GM23338 (cell line): ENCODE results near the gene SUV39H2. TPM values are rescaled to one million over a fixed set of nuclear protein-coding genes. Genes with fewer than 3 reads are reported as not detected.

Experiments used
- ATAC-seq: fragments of 200-7000 bp; cut with Tn5 transposase; 3 replicates; pipeline ENCODE4 v1.9.1; 2020
- DNase-seq: peaks from one replicate; pipeline ENCODE4 v3.0.0-alpha.2; 2015; ENCODE audit warnings: low spot score
- H2AFZ ChIP-seq: fragments of 200-600 bp; sonication (generic); 2 replicates; pipeline ENCODE4 v1.8.0; 2016; ENCODE audit warnings: antibody characterized with exemption, mild to moderate bottlenecking, moderate library complexity
- H3F3A ChIP-seq: fragments of 200-600 bp; sonication (generic); replicated peaks from 2 replicates; pipeline ENCODE4 v1.8.0; 2017; ENCODE audit warnings: antibody characterized with exemption, mixed run types, low read depth
- H3K27ac ChIP-seq: fragments of 200-600 bp; sonication (generic); 2 replicates; pipeline ENCODE4 v1.6.1; 2016; ENCODE audit warnings: low read depth
- H3K27me3 ChIP-seq: fragments of 200-600 bp; sonication (generic); 2 replicates; pipeline ENCODE4 v1.8.0; 2016; ENCODE audit warnings: mild to moderate bottlenecking, mixed run types, moderate library complexity; ENCODE audit not compliant: insufficient read depth
- H3K36me3 ChIP-seq: fragments of 200-600 bp; sonication (generic); 2 replicates; pipeline ENCODE4 v1.8.0; 2016; ENCODE audit warnings: mild to moderate bottlenecking; ENCODE audit not compliant: insufficient read depth
- H3K4me1 ChIP-seq: fragments of 200-600 bp; sonication (generic); 2 replicates; pipeline ENCODE4 v1.8.0; 2016; ENCODE audit warnings: mild to moderate bottlenecking, moderate library complexity; ENCODE audit not compliant: insufficient read depth
- H3K4me2 ChIP-seq: fragments of 200-600 bp; sonication (generic); 2 replicates; pipeline ENCODE4 v1.7.1; 2017; ENCODE audit warnings: mixed run types
- H3K4me3 ChIP-seq: fragments of 200-600 bp; sonication (generic); 2 replicates; pipeline ENCODE4 v1.6.1; 2016; ENCODE audit warnings: mixed run types
- H3K79me2 ChIP-seq: fragments of 200-600 bp; sonication (generic); replicated peaks from 2 replicates; pipeline ENCODE4 v1.8.0; 2017; ENCODE audit warnings: mild to moderate bottlenecking; ENCODE audit not compliant: insufficient read depth
- H3K9me2 ChIP-seq: fragments of 200-600 bp; sonication (generic); 2 replicates; pipeline ENCODE4 v1.8.0; 2017; ENCODE audit not compliant: insufficient read depth
- H4K20me1 ChIP-seq: fragments of 200-600 bp; sonication (generic); replicated peaks from 2 replicates; pipeline ENCODE4 v1.8.0; 2017; ENCODE audit warnings: mild to moderate bottlenecking; ENCODE audit not compliant: insufficient read depth
- H3K27ac Mint-ChIP-seq: 2 replicates; pipeline ENCODE4 v1.8.0; 2020; ENCODE audit warnings: inconsistent platforms, mild to moderate bottlenecking, moderate library complexity, mixed read lengths
- H3K27me3 Mint-ChIP-seq: 3 replicates; pipeline ENCODE4 v1.8.0; 2022; ENCODE audit warnings: low read depth, mild to moderate bottlenecking, moderate library complexity, mixed read lengths, inconsistent platforms; ENCODE audit not compliant: insufficient read depth, poor library complexity
- H3K36me3 Mint-ChIP-seq: 3 replicates; pipeline ENCODE4 v1.8.0; 2021; ENCODE audit warnings: low read depth, mild to moderate bottlenecking, inconsistent platforms, moderate library complexity, mixed read lengths
- H3K4me1 Mint-ChIP-seq: 3 replicates; pipeline ENCODE4 v1.8.0; 2020; ENCODE audit warnings: mild to moderate bottlenecking, inconsistent platforms, mixed read lengths
- H3K4me3 Mint-ChIP-seq: 3 replicates; pipeline ENCODE4 v1.8.0; 2021; ENCODE audit warnings: moderate library complexity, mild to moderate bottlenecking, inconsistent platforms, mixed read lengths
- H3K9me3 Mint-ChIP-seq: 3 replicates; pipeline ENCODE4 v1.8.0; 2020; ENCODE audit warnings: moderate library complexity, mild to moderate bottlenecking, inconsistent platforms, mixed read lengths
- ETS1 ChIP-seq: IDR thresholded peaks from 2 replicates; pipeline ENCODE4 v1.6.1; 2016; ENCODE audit warnings: antibody characterized with exemption
- EZH2phosphoT487 ChIP-seq: fragments of 200-600 bp; sonication (generic); IDR thresholded peaks from one replicate; pipeline ENCODE4 v1.8.1; 2018; ENCODE audit warnings: antibody characterized with exemption; ENCODE audit not compliant: unreplicated experiment
- ZNF331 ChIP-seq: fragments of 250-450 bp; sonication (Bioruptor Pico); IDR thresholded peaks from 2 replicates; pipeline ENCODE4 v1.5.0; 2020; ENCODE audit warnings: low read depth, mild to moderate bottlenecking, moderate library complexity
- ZNF462 ChIP-seq: fragments of 250-450 bp; sonication (Bioruptor Pico); IDR thresholded peaks from 2 replicates; pipeline ENCODE4 v1.5.0; 2020; ENCODE audit warnings: mild to moderate bottlenecking, moderate library complexity
- polyA plus RNA-seq: library from polyadenylated mRNA; unstranded; fragments of >200 nt; fragmentation: Nextera tagmentation; extraction: Ambion mirVana; gene quantifications from 2 replicates; pipeline ENCODE4 v1.2.1, GENCODE V29; 2016
- total RNA-seq: library from RNA; depleted of rRNA; stranded (reverse); fragments of >200 nt; shearing (Covaris generic); gene quantifications from 2 replicates; pipeline ENCODE4 v1.2.3, GENCODE V29; 2014

SUV39H2 gene
- total and polyA plus RNA-seq, 2 experiments from 2014 or later, result 33.3 to 59.1 TPM

GRCh38 chr10:14852236-14852635 is 26.4 kb upstream of the SUV39H2 start (continued):
- TF ChIP-seq ZNF462 (CRISPR knock-in tag) (no peak), EZH2phosphoT487 (no peak), ZNF331 (CRISPR knock-in tag) (no peak)

GRCh38 chr10:14855453-14855852 is 23.2 kb upstream of the SUV39H2 start:
- H3K4me3 ChIP-seq, result no peak overlapping the region
- Mint-ChIP-seq H3K27ac (no peak overlapping the region), H3K4me3 (no peak overlapping the region), H3K36me3 (peaks cover 31% of the 10 kb centered on the region), H3K27me3 (peaks cover 2% of the 10 kb centered on the region), H3K9me3 (no peaks in the 10 kb centered on the region), H3K4me1 (no peaks in the 10 kb centered on the region)
- TF ChIP-seq ETS1, result no peak
- H3K27me3 ChIP-seq, result no peaks in the 10 kb centered on the region
- H3K9me2 ChIP-seq, result no peaks in the 10 kb centered on the region
- no peaks in the 10 kb centered on the region for H3K79me2 ChIP-seq
- DNase-seq (no peak), ATAC-seq (no peak)
- H4K20me1 ChIP-seq, result no peaks in the 10 kb centered on the region
- H2AFZ ChIP-seq, result no peak overlapping the region
- peaks cover 10% of the 10 kb centered on the region; the same call in 1 of the 2 replicates for H3K36me3 ChIP-seq
- H3K4me1 ChIP-seq, result no peaks in the 10 kb centered on the region
- H3K27ac ChIP-seq, result no peak overlapping the region
- no peak overlapping the region for H3K4me2 ChIP-seq
- no peaks in the 10 kb centered on the region for H3F3A ChIP-seq
